Vagina (tissue), 2 donors: Measurements from ENCODE around the gene AP3D1.

ENCODE experiments used
- POLR2A ChIP-seq, 2 donors: fragments of 450-650 bp; IDR thresholded peaks; one replicate each; pipeline ENCODE4 v1.6.1; 2017; ENCODE audit warnings: antibody characterized with exemption in 2 of 2, mild to moderate bottlenecking in 2 of 2, moderate library complexity in 2 of 2
- POLR2AphosphoS5 ChIP-seq, 2 donors: sonication (generic); formaldehyde crosslinking; IDR thresholded peaks; one replicate each; pipeline ENCODE4 v1.9.0; 2017; ENCODE audit warnings: antibody characterized with exemption in 2 of 2, mild to moderate bottlenecking in 2 of 2, low read depth in 1 of 2; ENCODE audit not compliant: insufficient read depth in 1 of 2
- TF ChIP-seq, protein P1 (sequence below), 3 experiments: fragments of 450-650 bp in 2 of 3; fragments of 200-600 bp in 1 of 3; sonication (generic) in 1 of 3; IDR thresholded peaks; one replicate each; pipeline ENCODE4 v1.5.1; 2017 to 2019; ENCODE audit warnings: antibody characterized with exemption in 3 of 3, mild to moderate bottlenecking in 2 of 3, moderate library complexity in 2 of 3

DNA sequence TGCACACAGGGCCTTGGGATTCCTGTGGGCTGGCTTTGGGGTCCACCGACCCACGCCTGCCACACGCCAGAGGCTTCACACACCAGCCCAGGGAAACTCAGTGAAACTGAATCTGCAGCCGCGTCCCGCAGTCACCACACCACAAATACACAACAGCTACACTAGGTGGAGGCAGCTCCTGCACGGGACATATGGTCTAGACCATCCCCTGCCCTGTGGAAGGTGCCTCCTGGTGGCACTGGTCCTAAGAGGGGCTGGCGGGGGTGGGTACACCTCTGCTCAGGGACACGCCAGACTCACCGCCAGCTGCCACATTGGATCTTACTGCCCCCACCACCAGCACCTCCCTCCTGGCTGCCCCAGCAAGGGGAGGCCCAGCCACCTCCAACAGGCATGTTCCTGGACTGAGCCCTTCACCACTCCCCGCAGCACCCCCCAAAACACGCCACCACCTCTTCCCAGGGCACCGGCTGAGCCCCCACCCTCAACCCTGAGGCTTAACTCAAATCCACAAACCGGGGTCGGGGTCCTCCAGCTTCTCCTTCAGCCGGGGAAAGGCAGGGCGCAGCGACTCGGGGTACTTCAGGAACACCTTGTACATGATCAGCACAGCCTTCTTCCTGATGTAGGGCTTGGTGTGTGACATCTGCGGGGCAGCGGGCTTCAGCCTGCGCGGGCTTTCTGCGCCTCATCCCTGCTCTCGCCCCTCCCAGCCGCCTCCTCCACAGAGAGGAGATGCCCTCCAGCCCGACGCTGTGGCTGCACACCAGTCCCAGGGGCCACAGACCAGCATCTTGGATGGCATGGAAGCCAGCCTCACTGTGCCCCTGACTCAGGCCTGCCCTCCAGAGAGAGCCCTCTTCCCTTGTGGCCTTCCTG lies 21.2 kb downstream of the AP3D1 start:
- TF ChIP-seq, protein P1, sequence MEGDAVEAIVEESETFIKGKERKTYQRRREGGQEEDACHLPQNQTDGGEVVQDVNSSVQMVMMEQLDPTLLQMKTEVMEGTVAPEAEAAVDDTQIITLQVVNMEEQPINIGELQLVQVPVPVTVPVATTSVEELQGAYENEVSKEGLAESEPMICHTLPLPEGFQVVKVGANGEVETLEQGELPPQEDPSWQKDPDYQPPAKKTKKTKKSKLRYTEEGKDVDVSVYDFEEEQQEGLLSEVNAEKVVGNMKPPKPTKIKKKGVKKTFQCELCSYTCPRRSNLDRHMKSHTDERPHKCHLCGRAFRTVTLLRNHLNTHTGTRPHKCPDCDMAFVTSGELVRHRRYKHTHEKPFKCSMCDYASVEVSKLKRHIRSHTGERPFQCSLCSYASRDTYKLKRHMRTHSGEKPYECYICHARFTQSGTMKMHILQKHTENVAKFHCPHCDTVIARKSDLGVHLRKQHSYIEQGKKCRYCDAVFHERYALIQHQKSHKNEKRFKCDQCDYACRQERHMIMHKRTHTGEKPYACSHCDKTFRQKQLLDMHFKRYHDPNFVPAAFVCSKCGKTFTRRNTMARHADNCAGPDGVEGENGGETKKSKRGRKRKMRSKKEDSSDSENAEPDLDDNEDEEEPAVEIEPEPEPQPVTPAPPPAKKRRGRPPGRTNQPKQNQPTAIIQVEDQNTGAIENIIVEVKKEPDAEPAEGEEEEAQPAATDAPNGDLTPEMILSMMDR (IDR thresholded peaks at IDR 0.05): no peak
- TF ChIP-seq POLR2A (IDR thresholded peaks at IDR 0.05) (no peak), POLR2AphosphoS5 (IDR thresholded peaks at IDR 0.05; ENCODE audit: insufficient read depth in 1 of 2, low read depth in 1 of 2) (no peak)
